Caco-2 (cell line): ENCODE data around the gene KCNG1. TPM values are rescaled to one million over a fixed set of nuclear protein-coding genes. Genes with fewer than 3 reads are reported as not detected.

Source experiments
- BruUV-seq: library from RNA; stranded (reverse); fragments of 400-500 nt; replicated peaks from 2 replicates; lab custom pipeline; 2021; lab: Mats Ljungman, UMichigan
- CTCF ChIA-PET: fragments of 300-600 bp; sonication (Branson Sonifier 250); formaldehyde crosslinking; loops from one replicate; lab custom pipeline; 2022; ENCODE audit warnings: antibody characterized with exemption; lab: Charles Lee
- POLR2A ChIA-PET: fragments of 300-600 bp; sonication (Branson Sonifier 250); formaldehyde crosslinking; loops from one replicate; lab custom pipeline; 2022; ENCODE audit warnings: antibody characterized with exemption; lab: Charles Lee
- DNase-seq, 2 experiments: peaks; one replicate each; pipeline versions ENCODE4 v3.0.0 to v3.0.0-alpha.2; 2020 to 2022
- H3K27me3 ChIP-seq: replicated peaks from 2 replicates; pipeline ENCODE4 v1.6.0; 2011; ENCODE audit warnings: low read length; ENCODE audit not compliant: control insufficient read depth, insufficient read depth
- H3K36me3 ChIP-seq: 2 replicates; pipeline ENCODE4 v1.5.1; 2011; ENCODE audit warnings: low read length; ENCODE audit not compliant: control insufficient read depth, insufficient read depth
- H3K4me1 ChIP-seq: fragments of 250-450 bp; sonication (Bioruptor Pico); 2 replicates; pipeline ENCODE4 v1.5.1; 2020; ENCODE audit warnings: mild to moderate bottlenecking
- H3K4me3 ChIP-seq: 2 replicates; pipeline ENCODE4 v1.5.1; 2011; ENCODE audit warnings: low read depth, mild to moderate bottlenecking, control low read depth, low read length
- H3K9me3 ChIP-seq: fragments of 250-450 bp; sonication (Bioruptor Pico); 2 replicates; pipeline ENCODE4 v1.5.1; 2020; ENCODE audit warnings: mild to moderate bottlenecking, moderate library complexity
- H3K27ac Mint-ChIP-seq: one replicate; pipeline ENCODE4 v1.8.0; 2022; ENCODE audit warnings: mixed read lengths; ENCODE audit not compliant: unreplicated experiment
- H3K27me3 Mint-ChIP-seq: one replicate; pipeline ENCODE4 v1.8.0; 2022; ENCODE audit warnings: mixed read lengths; ENCODE audit not compliant: insufficient read depth, unreplicated experiment
- H3K36me3 Mint-ChIP-seq: one replicate; pipeline ENCODE4 v1.8.0; 2022; ENCODE audit warnings: mild to moderate bottlenecking, mixed read lengths; ENCODE audit not compliant: insufficient read depth, unreplicated experiment
- H3K4me1 Mint-ChIP-seq: one replicate; pipeline ENCODE4 v1.8.0; 2022; ENCODE audit warnings: low read depth, mixed read lengths; ENCODE audit not compliant: unreplicated experiment
- H3K4me3 Mint-ChIP-seq: one replicate; pipeline ENCODE4 v1.8.0; 2022; ENCODE audit warnings: mild to moderate bottlenecking, moderate library complexity, mixed read lengths; ENCODE audit not compliant: unreplicated experiment
- H3K9me3 Mint-ChIP-seq: one replicate; pipeline ENCODE4 v1.8.0; 2022; ENCODE audit warnings: mixed read lengths; ENCODE audit not compliant: unreplicated experiment
- intact Hi-C: fragments of 100-400 bp; cut with micrococcal nuclease; formaldehyde crosslinking; loops from one replicate; pipeline ENCODE4 v1.10.0; 2022; ENCODE audit not compliant: unreplicated experiment
- total RNA-seq: library from RNA; stranded (reverse); gene quantifications from 2 replicates; pipeline ENCODE4 v1.2.3, GENCODE V29; 2022
- TF ChIP-seq, protein P1 (sequence below), 2 experiments: fragments of 200-600 bp in 1 of 2; IDR thresholded peaks; 1 replicate in 1 of 2; 2 replicates in 1 of 2; pipeline versions ENCODE4 v1.5.1 to v1.8.0; 2011 to 2022; ENCODE audit warnings: antibody characterized with exemption in 1 of 2, control low read depth in 1 of 2, inconsistent platforms in 1 of 2, low read depth in 1 of 2, low read length in 1 of 2, mild to moderate bottlenecking in 1 of 2, moderate library complexity in 1 of 2; ENCODE audit not compliant: insufficient read depth in 1 of 2, severe bottlenecking in 1 of 2, unreplicated experiment in 1 of 2

KCNG1 gene
- total RNA-seq, 1 experiment from 2014 or later = 1.5 TPM

DNA sequence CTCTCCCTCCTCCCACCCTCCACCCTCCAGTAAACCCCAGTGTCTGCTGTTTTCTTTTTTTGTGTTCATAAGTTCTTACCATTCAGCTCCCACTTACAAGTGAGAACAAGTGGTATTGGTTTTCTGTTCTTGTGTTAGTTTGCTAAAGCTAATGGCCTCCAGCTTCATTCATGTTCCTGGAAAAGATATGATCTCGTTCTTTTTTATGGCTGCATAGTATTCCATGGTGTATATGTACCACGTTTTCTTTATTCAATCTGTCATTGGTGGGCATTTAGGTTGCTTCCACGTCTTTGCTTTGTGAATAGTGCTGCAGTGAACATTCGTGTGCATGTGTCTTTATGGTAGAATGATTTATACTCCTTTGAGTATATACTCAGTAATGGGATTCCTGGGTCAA lies 42.7 kb upstream of the KCNG1 start:
- H3K4me3 ChIP-seq = no peak overlapping the region
- Mint-ChIP-seq H3K9me3 (no peaks in the 10 kb centered on the region), H3K27ac (no peak overlapping the region), H3K4me3 (no peak overlapping the region), H3K4me1 (peaks cover 8% of the 10 kb centered on the region), H3K27me3 (peaks cover 35% of the 10 kb centered on the region), H3K36me3 (no peaks in the 10 kb centered on the region)
- H3K36me3 ChIP-seq = no peaks in the 10 kb centered on the region
- 0 out of 2 replicates have a peak, but pooled peaks cover 3% of the 10 kb centered on the region for H3K9me3 ChIP-seq
- no TSS peak for BruUV-seq
- TF ChIP-seq, protein P1, sequence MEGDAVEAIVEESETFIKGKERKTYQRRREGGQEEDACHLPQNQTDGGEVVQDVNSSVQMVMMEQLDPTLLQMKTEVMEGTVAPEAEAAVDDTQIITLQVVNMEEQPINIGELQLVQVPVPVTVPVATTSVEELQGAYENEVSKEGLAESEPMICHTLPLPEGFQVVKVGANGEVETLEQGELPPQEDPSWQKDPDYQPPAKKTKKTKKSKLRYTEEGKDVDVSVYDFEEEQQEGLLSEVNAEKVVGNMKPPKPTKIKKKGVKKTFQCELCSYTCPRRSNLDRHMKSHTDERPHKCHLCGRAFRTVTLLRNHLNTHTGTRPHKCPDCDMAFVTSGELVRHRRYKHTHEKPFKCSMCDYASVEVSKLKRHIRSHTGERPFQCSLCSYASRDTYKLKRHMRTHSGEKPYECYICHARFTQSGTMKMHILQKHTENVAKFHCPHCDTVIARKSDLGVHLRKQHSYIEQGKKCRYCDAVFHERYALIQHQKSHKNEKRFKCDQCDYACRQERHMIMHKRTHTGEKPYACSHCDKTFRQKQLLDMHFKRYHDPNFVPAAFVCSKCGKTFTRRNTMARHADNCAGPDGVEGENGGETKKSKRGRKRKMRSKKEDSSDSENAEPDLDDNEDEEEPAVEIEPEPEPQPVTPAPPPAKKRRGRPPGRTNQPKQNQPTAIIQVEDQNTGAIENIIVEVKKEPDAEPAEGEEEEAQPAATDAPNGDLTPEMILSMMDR (IDR thresholded peaks at IDR 0.05; ENCODE audit: insufficient read depth in 1 of 2, low read depth in 1 of 2, low read length in 1 of 2, severe bottlenecking in 1 of 2, unreplicated experiment in 1 of 2) = no peak
- 0 out of 2 replicates have a peak, but pooled peaks cover 5% of the 10 kb centered on the region for H3K4me1 ChIP-seq
- DNase-seq = no peak
- intact Hi-C loops = no loop called here
- POLR2A ChIA-PET = interaction anchor here (0.6 kb wide), 1 partner anchor 65 kb away, joined by 3 read pairs; no protein-coding TSS in a partner anchor
- CTCF ChIA-PET = no interaction called here
- no peaks in the 10 kb centered on the region for H3K27me3 ChIP-seq

GRCh38 chr20:51064137-51064536 lies 41.2 kb upstream of the KCNG1 start:
- peaks cover 8% of the 10 kb centered on the region for H3K4me1 Mint-ChIP-seq
- intact Hi-C loops = no loop called here
- POLR2A ChIA-PET = no interaction called here
- H3K9me3 Mint-ChIP-seq = no peaks in the 10 kb centered on the region
- DNase-seq = no peak
- no peak overlapping the region for H3K4me3 Mint-ChIP-seq
- peaks cover 38% of the 10 kb centered on the region for H3K27me3 Mint-ChIP-seq
- H3K36me3 Mint-ChIP-seq = no peaks in the 10 kb centered on the region
- no peak overlapping the region for H3K4me3 ChIP-seq
- TF ChIP-seq, protein P1 (IDR thresholded peaks at IDR 0.05; ENCODE audit: insufficient read depth in 1 of 2, low read depth in 1 of 2, low read length in 1 of 2, severe bottlenecking in 1 of 2, unreplicated experiment in 1 of 2) = no peak
- H3K9me3 ChIP-seq = 0 out of 2 replicates have a peak, but pooled peaks cover 3% of the 10 kb centered on the region
- CTCF ChIA-PET = no interaction called here
- no peak overlapping the region for H3K27ac Mint-ChIP-seq
- no peaks in the 10 kb centered on the region for H3K27me3 ChIP-seq
- no peaks in the 10 kb centered on the region for H3K36me3 ChIP-seq
- BruUV-seq = no TSS peak
- 0 out of 2 replicates have a peak, but pooled peaks cover 5% of the 10 kb centered on the region for H3K4me1 ChIP-seq

- no TSS peak for BruUV-seq
- Histone ChIP-seq H3K4me1 (no peaks in the 10 kb centered on the region), H3K9me3 (0 out of 2 replicates have a peak, but pooled peaks cover 3% of the 10 kb centered on the region), H3K27me3 (peaks cover 1% of the 10 kb centered on the region; the same call in 1 of the 2 replicates), H3K4me3 (no peak overlapping the region), H3K36me3 (no peaks in the 10 kb centered on the region)
- Mint-ChIP-seq H3K9me3 (no peaks in the 10 kb centered on the region), H3K36me3 (no peaks in the 10 kb centered on the region), H3K27me3 (peaks cover 28% of the 10 kb centered on the region), H3K4me3 (no peak overlapping the region), H3K27ac (no peak overlapping the region), H3K4me1 (no peaks in the 10 kb centered on the region)
- DNase-seq = no peak
- POLR2A ChIA-PET = no interaction called here
- CTCF ChIA-PET = interaction anchor here (0.6 kb wide), 1 partner anchor 252 kb away, joined by 3 read pairs; no protein-coding TSS in a partner anchor
- TF ChIP-seq, protein P1 (IDR thresholded peaks at IDR 0.05; ENCODE audit: insufficient read depth in 1 of 2, low read depth in 1 of 2, low read length in 1 of 2, severe bottlenecking in 1 of 2, unreplicated experiment in 1 of 2) = no peak
- intact Hi-C loops = no loop called here
Observed at GRCh38 chr20:51062065-51062464, 39.2 kb upstream of the KCNG1 start.
